Kidney epithelial cell (primary cell): Measurements from ENCODE around the gene LMO1. TPM values are rescaled to one million over a fixed set of nuclear protein-coding genes. Genes with fewer than 3 reads are reported as not detected.

Experiments used
- DNase-seq: peaks from one replicate; pipeline ENCODE4 v3.0.0-alpha.2; 2010; ENCODE audit warnings: low read depth
- H3K27me3 ChIP-seq: 2 replicates; pipeline ENCODE4 v1.6.0; 2011; ENCODE audit warnings: low read length; ENCODE audit not compliant: control insufficient read depth, insufficient read depth
- H3K36me3 ChIP-seq: 2 replicates; pipeline ENCODE4 v1.5.1; 2011; ENCODE audit warnings: low read length; ENCODE audit not compliant: control insufficient read depth, insufficient read depth
- H3K4me3 ChIP-seq: 2 replicates; pipeline ENCODE4 v1.5.1; 2011; ENCODE audit warnings: low read depth, mild to moderate bottlenecking, control low read depth, low read length
- total RNA-seq: library from RNA; depleted of rRNA; stranded (reverse); fragments of >200 nt; gene quantifications from 2 replicates; pipeline ENCODE4 v1.2.3, GENCODE V29; 2015
- TF ChIP-seq, protein P1 (sequence below): IDR thresholded peaks from 2 replicates; pipeline ENCODE4 v1.5.1; 2011; ENCODE audit warnings: mild to moderate bottlenecking, moderate library complexity, low read length, control low read depth, inconsistent platforms; ENCODE audit not compliant: insufficient read depth, poor library complexity, severe bottlenecking

Gene LMO1
- total RNA-seq, 1 donor from 2014 or later: 0.50 TPM

GRCh38 chr11:8205566-8205965 is 58.1 kb downstream of the LMO1 start:
- no peak overlapping the region for H3K4me3 ChIP-seq
- TF ChIP-seq, protein P1, sequence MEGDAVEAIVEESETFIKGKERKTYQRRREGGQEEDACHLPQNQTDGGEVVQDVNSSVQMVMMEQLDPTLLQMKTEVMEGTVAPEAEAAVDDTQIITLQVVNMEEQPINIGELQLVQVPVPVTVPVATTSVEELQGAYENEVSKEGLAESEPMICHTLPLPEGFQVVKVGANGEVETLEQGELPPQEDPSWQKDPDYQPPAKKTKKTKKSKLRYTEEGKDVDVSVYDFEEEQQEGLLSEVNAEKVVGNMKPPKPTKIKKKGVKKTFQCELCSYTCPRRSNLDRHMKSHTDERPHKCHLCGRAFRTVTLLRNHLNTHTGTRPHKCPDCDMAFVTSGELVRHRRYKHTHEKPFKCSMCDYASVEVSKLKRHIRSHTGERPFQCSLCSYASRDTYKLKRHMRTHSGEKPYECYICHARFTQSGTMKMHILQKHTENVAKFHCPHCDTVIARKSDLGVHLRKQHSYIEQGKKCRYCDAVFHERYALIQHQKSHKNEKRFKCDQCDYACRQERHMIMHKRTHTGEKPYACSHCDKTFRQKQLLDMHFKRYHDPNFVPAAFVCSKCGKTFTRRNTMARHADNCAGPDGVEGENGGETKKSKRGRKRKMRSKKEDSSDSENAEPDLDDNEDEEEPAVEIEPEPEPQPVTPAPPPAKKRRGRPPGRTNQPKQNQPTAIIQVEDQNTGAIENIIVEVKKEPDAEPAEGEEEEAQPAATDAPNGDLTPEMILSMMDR: no peak
- H3K27me3 ChIP-seq: peaks cover 10% of the 10 kb centered on the region
- no peak for DNase-seq
- no peaks in the 10 kb centered on the region for H3K36me3 ChIP-seq

DNA sequence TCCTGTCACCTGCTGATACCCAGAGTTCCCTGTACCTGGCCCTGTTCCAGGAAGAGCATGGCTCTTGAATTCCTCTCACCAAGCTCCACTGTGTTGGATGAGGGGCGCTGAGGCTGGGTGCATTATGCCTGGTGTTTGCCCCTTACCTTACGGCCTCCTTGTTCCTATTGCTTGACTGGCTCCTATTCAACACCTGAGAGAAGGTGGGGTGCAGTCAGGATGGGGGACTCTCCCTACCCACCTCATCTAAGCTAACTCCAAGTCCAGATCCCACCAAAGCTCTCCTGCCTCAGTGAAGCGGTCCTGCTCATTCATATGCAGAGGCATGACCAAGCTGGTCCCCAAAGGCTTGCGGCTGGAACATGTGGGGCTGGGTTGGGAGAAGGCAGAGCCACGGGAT is 59.1 kb downstream of the LMO1 start:
- H3K4me3 ChIP-seq: no peak overlapping the region
- no peak for DNase-seq
- H3K27me3 ChIP-seq: peaks cover 10% of the 10 kb centered on the region
- TF ChIP-seq, protein P1: no peak
- no peaks in the 10 kb centered on the region for H3K36me3 ChIP-seq

- TF ChIP-seq, protein P1: no peak
- DNase-seq: no peak
- no peak overlapping the region for H3K4me3 ChIP-seq
- H3K27me3 ChIP-seq: peaks cover 10% of the 10 kb centered on the region
- no peaks in the 10 kb centered on the region for H3K36me3 ChIP-seq
Observed at GRCh38 chr11:8204025-8204424, 59.7 kb downstream of the LMO1 start.

DNA sequence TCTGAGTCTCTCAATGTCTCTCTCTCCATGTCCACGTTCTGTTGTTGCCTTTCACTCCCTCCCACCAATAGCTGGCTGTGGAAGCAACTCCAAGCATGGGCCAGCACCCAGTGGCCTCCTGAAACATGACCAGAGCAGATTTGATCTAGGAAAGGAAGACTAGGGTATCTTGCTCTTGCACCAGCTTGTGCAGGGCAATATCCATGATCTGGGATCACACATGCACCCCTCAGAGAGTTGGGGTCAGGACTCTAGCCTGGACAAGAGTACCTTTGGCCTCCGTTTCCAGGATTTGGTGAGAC is 60.3 kb downstream of the LMO1 start:
- DNase-seq: no peak
- Histone ChIP-seq H3K4me3 (no peak overlapping the region), H3K27me3 (peaks cover 13% of the 10 kb centered on the region), H3K36me3 (no peaks in the 10 kb centered on the region)
- TF ChIP-seq, protein P1: no peak

DNA sequence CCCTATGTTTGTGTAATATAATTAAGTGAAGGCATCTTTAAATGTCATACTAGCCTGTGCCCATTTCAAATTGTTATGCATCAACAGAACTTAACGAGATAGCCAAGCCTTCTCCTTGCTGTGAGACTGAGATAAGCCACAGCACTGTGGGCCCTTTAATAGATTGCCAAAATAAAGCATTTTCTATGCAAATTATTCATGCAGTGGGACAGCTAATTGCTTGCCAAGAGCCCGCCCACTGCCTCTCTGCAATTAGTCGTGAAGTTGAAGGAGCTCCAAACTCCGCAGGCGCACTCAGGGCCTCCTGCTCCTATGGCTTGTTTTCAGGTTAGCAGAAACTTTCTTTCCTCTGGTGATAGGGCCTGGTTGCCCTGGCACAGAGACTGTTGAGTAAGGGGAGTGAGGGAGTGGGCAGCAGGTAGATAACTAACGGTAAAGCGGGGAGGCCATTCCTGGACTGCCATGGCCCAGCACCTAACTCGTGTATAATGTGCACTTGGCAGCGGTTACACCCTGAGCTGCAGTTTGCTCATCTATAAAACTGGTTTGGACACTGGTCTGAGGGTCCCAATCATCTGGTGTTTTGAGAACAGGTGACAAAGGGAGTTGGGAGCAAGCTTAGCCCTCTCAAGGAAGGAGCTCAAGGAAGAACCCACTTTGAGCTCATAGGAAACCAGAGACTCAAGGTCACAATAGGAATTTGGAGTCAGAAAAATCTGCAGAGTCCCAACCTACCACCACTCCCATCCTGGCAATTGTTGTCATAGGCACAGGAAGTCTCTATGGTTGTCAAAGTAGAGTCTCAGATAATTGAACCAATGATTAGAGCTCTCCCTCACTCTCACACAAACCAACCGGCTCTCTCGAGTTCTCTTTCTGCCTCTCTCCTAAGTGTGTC is 60.9 kb downstream of the LMO1 start:
- Histone ChIP-seq H3K27me3 (peaks cover 13% of the 10 kb centered on the region), H3K36me3 (no peaks in the 10 kb centered on the region), H3K4me3 (no peak overlapping the region)
- DNase-seq: no peak
- TF ChIP-seq, protein P1: no peak

GRCh38 chr11:8201644-8202365 is 61.9 kb downstream of the LMO1 start:
- no peak overlapping the region for H3K4me3 ChIP-seq
- peaks cover 8% of the 10 kb centered on the region for H3K27me3 ChIP-seq
- H3K36me3 ChIP-seq: no peaks in the 10 kb centered on the region
- TF ChIP-seq, protein P1: no peak
- DNase-seq: no peak
